DMS 273 treated with DMSO at 0.1 percent for 48 hours (cell line): ENCODE results near the gene SND1.
A peak's percentile ranks its signal among the peaks of the same experiment; 100 is the strongest.

Experiments used
- DNase-seq: peaks from one replicate; lab custom pipeline; 2025; lab: John Stamatoyannopoulos, UW

SND1 gene

DNA sequence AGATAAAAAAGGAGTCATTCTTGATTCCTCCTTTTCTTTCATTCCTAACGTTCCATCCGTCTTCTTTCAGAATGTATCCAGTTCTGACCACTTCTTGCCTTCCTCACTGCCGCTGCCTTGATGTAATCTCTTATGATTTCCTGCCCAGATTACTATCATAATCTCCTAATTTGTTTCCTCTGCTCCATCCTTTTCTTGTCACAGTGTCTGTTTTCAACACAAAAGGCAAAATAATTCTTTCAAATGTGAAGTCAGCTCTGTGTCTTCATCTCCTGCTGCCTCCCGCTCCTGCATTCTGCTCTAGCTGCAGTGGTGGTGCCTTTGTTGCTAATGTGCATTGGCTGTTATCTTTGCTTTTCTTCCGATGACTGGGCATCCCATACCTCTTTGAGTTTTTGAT lies 150.9 kb downstream of the SND1 start:
- no peak for DNase-seq

DNA sequence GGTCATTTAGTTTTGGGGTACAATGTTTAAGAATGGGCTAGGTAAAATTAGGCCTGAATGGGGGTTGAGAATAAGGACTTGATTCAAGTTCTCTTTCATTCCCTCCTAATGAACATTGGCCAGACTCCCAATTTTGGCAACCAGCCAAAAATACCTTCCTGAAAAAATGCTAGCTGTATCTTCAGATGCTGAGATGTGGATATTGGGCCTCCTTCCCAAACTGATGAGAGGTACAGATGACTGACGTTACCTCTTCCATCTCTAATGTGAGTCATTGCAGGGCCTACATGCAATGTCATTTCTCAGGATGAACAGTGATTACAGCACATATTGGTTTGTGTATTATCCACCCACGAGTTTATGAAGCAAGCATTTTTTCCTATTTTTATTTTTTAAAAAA lies 151.6 kb downstream of the SND1 start:
- DNase-seq: no peak

DNA sequence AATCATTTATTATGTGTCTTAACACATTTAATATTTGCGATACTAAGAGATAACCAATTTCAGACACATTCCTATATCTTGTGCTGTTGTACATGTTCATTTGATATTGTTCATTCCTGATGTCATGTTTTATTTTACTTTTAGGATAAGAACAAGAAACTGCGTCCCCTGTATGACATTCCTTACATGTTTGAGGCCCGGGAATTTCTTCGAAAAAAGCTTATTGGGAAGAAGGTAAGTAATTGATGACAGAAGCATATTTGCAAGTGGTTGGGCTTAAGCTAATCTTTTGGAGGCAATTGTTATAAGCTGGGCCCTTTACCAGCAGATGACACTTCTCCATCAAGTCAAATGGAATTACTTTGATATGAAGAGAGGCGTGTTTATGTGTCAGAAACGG lies 155.3 kb downstream of the SND1 start:
- DNase-seq: no peak

DNA sequence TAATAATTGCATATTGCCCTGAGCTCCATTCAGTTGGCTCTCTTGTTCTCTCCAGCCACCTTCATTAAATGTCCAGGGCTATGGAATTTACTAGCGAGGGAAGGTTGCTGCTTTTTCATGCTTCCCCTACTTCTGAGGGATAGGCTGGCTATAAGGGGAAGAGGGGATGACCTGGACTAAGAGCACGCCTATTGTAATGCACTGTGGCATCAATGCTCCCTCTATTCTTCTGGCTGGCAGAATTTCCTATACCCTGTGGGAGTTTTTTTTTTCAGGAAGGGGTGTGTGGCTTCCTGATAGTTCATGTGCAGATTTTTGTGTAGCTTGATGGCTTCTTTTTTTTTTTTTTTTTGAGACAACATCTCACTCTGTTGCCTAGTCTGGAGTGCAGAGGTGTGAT lies 155.8 kb downstream of the SND1 start:
- DNase-seq: no peak

DNA sequence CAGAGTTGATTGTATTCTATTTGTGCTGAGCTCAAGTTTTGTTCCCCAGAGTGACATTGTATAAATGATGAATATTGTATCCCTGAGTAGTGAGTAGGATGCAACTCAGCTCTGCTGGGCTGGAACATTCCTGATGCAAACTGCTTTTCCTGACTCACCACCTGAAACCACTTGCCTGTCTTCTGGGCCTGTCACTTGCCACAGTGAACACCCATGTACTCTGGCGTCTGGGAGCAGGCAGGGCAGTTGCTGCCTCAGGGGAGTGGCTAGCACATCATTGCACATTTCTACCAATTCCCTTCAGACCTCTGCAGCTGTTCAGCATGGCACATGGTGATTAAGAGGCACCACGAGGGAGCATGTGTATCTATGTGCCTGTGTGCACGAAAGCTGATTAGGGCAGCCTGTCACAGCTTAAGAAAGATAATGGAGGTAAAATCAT lies 157.3 kb downstream of the SND1 start:
- DNase-seq: peak; percentile 47

DNA sequence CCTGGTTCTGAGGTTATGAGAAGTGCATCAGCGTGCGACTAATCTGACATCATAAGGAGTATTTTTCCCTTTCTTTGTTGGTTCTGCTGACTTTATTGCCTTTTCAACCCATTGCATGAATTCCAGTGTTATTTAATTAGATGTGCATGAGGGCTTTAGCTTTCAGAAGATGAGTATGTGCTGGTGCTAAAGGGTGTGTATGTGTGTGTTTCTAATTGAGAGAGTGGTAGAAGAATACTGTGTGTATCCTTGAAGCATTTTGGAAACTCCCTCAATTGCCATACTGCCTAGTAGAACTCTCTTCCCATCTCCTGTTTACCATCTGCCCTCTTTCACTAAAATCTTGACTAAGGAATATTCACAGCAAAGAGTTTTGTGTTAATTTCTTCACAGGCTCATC lies 158.1 kb downstream of the SND1 start:
- DNase-seq: no peak

DNA sequence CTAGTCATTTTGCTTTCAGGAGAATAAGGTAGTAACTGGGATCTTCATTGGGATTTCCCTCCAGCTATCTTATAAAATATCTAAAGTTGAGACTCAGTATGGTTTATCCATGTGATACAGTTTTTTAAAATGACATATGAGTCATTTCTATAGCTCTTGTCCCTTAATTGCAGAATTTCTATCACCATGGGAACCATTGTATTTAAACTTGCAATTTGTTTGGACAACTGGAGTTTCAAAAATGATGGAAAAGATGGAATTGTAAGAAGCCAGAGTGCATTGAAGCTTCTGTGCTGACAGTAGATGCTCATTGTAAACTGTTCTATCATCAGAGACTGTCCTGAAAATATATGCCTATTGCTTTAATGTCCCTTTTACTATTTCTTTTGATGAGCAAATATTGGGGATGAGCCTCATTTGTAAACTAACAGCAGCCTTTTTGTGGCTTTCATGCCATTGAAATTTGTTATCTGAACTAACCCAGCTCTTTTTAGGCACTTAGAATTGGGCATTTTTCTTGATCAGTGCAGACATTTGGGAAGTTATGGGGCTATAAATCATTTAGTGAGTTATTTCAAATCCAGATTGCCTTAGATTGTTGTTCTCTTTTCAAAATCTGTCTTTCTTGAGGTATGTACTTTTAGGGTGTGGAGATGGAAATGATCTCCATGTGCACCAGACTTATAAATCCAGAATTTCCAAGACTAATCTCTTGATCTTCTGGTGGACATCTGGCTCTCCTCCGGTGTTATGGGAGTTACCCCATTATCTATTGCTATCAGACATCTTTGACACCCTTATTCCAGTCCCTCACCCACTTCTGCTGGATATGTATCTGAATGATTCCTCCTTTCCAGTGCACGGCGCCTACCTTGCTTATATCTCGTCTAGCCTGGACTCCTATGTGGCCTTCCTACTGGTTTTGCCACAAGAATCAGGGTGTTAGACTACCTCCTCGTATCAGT lies 159.0 kb downstream of the SND1 start:
- DNase-seq: no peak

DNA sequence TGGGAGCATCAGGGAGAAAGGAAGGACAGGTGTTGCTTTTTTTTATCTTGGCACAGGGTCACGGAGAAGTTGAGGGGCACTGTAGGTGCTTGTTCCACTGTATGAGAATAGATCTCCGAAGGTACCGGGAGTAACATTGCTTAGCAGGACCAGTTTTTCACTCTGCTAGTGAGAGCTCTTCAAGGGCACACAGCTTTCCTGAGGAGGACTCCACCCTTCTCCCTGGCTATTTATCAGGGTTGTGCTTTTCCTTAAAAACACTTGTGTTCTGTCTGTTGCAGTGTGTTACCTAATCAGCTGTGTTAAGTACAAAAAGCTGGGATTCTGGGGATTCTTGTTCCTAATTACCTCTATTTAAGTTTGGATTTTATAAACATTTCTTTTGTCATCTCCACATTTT lies 160.5 kb downstream of the SND1 start:
- DNase-seq: no peak

DNA sequence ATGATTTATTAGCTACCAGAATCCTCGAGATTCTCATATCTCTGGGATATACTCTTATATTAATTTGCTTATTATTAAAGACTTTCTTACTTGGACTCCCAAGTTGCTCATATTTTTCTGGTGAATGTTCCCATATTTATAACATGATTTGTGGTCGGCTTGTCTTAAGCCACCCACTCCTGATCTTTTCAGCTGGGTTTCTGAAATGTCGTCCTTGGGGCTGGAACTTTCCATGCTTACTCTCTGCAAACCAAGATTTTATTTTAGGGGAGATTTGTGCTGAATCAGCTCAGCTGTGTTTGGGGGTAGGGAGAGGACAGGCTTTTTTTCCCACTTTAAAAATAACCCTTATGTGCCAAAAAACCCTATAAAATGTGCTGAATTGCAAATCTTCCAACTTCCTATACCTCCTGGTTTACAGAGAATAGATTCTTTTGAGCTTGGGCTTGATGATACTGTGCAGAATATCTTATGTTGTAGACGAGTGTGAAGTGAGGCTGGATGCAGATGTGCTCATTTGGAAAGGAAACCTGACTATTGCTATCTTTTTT lies 162.1 kb downstream of the SND1 start:
- no peak for DNase-seq

DNA sequence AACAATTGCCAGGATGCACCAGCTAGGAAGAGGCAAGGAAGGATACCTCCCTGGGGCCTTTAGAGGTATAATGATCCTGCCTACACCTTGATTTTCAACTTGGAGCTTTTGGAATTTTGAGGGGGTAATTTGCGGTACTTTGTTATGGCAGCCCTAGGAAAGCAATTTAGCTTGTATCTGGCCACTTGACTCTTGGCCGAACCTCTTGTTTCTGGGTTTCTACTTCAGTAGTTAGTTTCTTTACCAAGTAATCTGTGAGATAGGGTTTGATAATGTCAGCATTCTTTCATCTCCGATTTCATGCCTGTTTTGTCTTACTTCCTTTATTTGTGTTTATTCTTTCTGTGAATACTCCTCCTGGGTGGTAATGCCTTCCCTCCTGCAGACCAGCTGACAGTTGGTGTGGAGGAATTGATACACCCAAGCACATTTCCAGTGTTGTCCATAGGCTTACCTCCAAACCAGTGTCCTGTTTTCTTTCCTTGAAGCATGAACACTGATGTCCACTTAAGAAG lies 163.7 kb downstream of the SND1 start:
- no peak for DNase-seq

DNA sequence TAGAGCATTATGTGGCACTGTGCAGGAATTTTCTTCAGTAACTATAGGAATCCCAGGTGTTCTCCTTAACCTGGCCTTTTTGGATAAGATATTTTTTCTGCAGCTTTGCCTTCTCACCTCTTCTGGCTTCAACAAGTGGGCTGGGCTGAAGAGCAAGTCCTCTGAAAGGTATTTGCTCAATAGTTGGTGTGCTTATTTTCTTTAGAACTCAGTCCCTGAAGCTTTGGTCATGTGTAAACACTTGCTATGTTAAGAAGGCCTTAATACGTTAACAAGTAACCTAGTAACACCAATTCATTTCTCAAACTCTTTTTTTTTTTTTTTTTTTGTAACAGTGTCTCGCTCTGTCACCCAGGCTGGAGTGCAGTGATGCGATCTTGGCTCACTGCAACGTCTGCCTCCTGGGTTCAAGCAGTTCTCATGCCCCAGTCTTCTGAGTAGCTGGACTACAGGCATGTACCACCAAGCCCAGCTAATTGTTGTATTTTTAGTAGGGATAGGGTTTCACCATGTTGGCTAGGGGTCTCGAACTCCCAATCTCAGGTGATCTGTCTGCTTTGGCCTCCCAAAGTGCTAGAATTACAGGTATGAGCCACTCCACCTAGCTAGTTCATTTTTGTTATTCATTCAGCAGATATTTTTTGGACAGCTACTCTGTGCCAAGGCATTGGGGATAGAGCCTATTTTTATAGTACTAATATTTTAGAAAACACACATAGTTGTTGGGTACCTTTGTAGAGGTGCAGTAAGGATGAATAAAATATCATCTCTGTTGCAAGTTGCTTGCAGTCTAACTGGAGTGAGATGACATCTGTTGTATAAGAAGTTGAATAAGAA lies 164.6 kb downstream of the SND1 start:
- DNase-seq: no peak

DNA sequence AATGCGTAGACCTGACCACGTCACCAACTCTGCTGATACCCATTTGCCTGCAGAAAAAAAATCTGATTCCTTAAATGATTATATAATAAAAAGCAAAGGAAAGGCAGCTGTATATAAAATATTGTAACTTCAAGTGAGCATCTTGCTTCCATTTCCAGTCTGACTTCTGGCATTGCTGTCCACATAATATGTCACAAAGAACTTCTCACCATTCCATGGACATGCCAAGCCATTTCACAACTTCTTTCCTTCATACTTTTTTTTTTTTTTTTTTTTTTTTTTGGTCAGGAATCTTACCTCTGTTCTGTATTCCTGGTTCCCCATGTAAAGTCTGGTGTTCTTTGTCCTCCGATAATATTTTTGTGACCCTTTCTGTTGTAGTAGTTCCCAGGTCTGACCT lies 165.5 kb downstream of the SND1 start:
- DNase-seq: no peak

DNA sequence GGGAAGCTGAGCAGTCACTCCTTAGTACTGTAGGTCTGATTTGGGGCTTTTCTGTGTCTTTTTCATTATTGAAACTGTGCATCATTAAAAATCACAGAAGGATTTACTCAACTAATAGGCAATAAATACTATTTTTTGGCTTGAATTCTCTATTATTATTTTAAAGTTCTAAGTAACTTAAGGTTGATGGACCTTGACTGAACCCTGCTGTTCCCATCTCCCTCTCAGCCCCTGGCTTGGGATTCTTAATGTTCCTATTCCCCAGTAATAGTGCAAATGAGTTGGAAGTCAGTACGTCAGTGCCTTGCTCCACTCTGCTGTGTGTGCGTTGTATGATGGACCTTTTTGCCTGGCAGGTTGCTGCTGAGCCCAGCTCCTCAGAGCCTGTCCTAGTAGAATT lies 166.3 kb downstream of the SND1 start:
- DNase-seq: no peak

DNA sequence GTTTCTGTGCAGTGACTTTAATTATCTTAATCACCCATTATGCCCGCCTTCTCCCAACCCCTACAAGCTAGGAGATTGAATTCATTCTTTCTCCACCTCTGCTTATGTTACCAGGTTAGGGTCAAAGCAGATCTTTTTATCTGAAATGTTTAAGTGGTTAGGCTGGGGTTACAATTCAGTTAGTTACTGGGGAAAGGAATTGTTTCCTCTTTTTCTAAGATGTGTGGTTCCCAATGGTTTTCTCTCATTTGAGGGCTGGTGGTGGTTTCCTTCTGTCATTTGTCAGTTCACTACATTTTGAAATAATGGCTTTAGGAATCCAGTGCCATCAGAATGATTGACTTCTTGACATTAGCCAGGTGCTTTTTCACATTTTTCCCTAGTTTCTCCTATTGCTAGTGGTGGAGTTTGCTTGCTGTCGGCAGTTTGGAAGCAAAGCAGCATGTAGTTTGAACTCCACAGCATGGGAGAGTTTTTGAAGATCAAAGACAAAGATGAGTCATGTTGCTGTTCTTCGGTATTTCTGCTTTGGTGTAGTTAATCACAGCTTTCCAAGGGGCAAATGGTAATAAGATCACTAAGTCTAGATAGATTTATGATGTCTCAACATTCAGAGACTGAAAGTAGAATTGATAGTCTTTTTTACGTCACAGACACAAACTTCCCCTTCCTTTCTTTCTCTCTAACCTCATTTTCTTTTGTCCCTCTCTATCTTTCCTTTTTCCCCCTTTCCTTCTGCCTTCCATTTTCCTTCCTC lies 168.2 kb downstream of the SND1 start:
- no peak for DNase-seq

DNA sequence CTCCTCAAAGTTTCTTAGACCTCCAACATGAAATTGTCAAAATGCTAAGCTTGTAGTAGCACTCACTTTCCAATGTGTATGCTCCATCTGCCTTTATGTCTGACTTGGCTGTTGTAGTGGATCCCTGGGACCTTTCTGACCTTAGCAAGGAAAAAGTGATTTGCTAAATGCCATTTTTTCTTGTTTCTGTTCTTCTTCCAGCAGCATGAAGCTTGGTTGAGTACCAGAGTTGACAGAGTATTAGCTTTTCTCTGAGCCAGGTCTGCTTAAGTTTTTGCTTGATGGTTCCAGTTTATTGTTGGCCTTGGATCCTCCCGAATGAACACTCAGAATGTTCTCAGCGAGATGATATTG lies 168.7 kb downstream of the SND1 start:
- no peak for DNase-seq

DNA sequence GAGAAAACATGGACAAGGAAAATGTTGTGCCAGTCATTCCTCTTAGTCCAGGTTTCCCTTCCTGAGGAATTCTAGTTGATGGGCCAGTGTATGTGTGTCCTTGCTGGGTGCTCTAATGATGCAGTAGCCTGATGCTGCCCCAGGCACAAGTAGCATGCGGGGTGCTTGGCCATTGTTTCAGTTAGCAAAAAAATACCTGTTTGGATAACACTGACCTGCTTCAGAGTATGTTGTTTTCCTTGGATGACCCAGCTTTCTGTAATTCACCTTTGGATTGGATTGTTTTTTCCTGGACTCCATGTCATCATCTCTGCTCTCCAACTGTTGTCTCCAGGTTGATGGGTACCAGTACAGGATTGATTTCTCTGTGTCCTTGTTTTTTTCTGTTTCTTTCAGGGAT lies 169.2 kb downstream of the SND1 start:
- no peak for DNase-seq

DNA sequence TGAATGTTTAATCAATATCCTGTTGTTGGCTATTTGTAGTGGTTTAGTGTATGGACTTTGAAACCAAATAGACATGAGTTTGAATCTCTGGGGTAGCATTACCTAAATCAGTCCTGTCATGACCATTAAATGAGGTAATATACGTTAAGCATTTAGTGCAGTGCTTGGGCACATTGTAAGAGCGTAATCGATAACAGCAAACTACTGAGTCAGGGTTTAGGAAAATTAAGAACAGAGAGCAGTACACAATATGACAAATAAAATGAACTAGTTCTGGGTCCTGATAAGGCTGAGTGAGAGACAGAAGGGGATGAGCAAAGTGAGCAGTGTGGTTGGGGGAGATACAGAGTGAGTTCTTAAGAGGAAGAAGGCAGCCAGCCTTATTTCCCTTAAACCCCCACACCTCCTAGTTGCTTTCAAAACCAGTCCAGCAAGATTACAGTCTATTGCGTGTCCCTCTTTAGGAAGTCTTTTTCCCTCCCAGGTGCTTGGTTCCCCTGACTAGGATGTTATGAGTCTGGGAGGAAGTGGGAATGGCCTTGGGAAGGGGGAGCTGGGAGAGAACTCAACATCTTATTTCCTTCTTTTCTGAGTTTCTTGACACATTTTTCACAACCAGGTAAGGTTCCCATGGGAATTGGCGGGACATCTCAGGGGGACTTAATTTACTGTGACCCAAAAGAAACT lies 171.0 kb downstream of the SND1 start:
- DNase-seq: no peak

DNA sequence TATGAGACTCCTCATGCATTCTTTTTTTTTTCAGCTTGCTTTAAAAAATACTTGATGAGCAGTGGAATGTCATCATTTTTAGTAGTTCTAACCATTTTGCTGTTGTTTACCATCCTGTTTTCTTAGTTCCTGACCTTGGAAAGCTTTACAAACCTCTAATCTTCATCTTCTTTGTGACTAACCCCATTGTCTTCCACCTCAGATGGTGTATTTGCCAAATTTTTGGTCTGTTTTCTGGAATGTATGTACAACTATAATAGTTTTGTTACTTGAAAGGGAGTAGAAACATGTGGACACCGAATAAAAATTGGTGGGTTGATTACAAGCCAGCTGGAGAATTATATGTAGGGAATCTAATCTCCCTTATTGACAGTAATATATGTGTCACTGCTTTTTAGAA lies 172.7 kb downstream of the SND1 start:
- no peak for DNase-seq

DNA sequence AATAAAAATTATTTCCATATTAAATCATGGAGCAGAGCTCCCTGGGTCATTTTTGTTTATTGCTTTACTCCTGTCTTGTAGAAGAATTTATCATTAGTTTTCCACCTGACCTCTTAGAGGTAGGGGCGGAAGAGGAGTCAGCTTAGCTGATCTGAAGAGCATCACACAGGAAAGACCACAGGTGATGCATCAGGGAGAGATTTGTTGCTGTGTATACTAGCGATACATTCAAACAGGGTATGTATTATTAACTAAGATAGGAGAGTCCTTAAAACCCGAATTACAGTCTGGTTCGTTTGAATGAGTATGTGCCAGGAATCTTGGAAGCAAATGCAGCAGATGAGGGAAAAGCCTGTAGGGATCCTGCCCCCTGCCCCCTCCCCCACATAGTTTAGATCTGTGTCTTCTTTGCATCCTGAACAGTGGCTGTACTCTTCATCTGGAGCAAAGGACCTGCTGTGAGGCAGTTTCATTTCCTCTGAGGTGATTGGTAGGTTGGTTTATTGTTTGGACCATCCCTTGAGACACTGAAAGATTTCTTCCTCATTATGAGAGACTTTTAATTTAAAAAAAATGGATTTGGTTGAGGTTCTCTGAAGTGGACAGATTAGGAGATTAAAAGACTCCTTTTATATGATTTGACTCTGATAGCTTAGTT lies 177.0 kb downstream of the SND1 start:
- no peak for DNase-seq

DNA sequence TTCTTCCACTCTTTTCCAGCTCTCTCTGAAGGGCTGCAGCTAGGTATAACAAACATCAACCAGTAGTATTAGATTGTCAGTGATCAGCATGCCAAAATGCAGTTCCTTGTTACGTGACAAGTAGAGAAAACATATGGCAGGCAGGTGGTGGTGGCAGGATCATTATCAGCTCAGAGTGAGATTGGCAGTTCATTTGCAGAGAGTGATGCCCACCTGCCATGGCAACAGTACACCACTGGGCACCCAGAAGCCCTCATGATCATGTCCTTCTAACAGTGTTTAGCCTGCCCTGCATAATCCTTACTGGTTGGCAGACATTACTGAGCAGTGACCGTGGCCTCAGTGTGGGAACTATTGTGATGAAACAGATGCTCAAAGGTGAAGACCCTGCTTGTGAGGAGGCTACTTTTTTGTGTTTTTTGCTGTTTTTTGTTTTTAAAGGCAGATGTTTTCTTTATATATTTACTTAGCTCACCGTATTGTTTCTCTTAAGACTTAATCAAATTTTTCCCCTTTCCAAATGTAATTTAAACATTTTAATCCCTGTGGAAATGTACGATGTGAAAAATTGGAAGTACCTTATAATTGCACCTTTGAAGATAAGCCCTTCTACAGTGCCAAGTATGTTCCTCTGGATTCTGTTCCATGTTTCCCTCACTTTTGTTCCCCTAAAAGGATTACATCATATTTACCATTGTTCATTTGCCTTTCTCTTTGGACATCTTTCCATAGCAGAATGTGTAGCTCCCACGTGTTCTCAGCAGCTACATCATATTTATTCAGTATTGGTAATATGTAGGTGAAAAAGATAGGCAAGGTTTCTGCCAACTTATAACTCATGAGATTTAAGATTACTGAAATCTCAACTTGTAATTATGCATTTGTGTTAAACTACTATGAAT lies 179.6 kb downstream of the SND1 start:
- DNase-seq: peak; percentile 96
